AG04450 (cell line): ENCODE measurements around the gene ZNF385D. TPM values are rescaled to one million over a fixed set of nuclear protein-coding genes. Genes with fewer than 3 reads are reported as not detected.

Experiments
- CTCF ChIA-PET: fragments of 300-600, 350-600 bp; formaldehyde crosslinking; extraction: SDS; loops from one replicate; lab custom pipeline; 2022; ENCODE audit warnings: antibody characterized with exemption, inconsistent platforms; lab: Charles Lee
- POLR2A ChIA-PET: fragments of 350-600 bp; formaldehyde crosslinking; extraction: SDS; loops from one replicate; lab custom pipeline; 2021; ENCODE audit warnings: antibody characterized with exemption, inconsistent platforms; lab: Yijun Ruan, JAX
- DNase-seq: peaks from one replicate; pipeline ENCODE4 v3.0.0-alpha.2; 2011; ENCODE audit warnings: low read depth, low spot score
- H3K27ac ChIP-seq: one replicate; pipeline ENCODE4 v1.5.1; 2012; ENCODE audit warnings: low read depth, low read length, control low read depth
- H3K27me3 ChIP-seq: one replicate; pipeline ENCODE4 v1.6.0; 2012; ENCODE audit warnings: low read length; ENCODE audit not compliant: control insufficient read depth, insufficient read depth
- H3K4me3 ChIP-seq: 2 replicates; pipeline ENCODE4 v1.5.1; 2011; ENCODE audit warnings: mild to moderate bottlenecking, low read depth, low read length, control low read depth
- H3K9me3 ChIP-seq: 2 replicates; pipeline ENCODE4 v1.5.1; 2012; ENCODE audit warnings: low read length; ENCODE audit not compliant: control insufficient read depth, insufficient read depth
- polyA plus RNA-seq: library from polyadenylated mRNA; depleted of rRNA; stranded (reverse); fragments of >200 nt; gene quantifications from 2 replicates; pipeline ENCODE4 v1.2.3, GENCODE V29; 2011
- TF ChIP-seq, protein P1 (sequence below): IDR thresholded peaks from 2 replicates; pipeline ENCODE4 v1.5.1; 2011; ENCODE audit warnings: low read depth, low read length, control low read depth, inconsistent platforms

The ZNF385D gene
- polyA plus RNA-seq, 1 experiment = 0.10 TPM

DNA sequence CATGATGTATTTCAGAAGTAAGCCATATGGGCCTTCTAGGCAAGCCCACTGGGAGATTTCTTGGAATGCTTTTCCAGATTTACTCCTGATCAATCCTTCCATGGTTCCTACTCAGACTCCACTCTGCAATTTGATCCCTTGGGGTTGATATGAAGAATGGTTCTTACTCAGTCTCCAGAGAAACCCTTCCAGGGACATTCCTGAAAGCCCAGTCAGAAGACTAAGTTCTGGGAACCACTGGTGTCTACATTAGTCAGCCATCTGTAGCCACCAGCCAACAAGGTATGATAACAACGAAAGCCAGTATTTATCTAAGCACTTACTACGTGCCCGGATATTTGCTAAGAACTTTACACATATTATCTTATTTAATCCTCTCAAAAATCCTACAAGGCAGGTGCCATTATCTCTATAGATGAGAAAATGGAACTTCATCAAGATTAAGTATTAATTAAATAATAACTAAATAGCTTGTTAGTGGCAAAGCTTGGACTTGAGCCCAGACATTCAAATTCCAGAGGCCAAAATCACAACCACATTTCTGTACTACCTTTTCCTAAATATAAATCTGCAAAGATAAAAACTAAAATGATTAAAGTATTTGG is 32.7 kb downstream of the ZNF385D start:
- Histone ChIP-seq H3K27ac (no peak overlapping the region), H3K9me3 (no peaks in the 10 kb centered on the region; the same call in 1 of the 2 replicates), H3K27me3 (no peaks in the 10 kb centered on the region), H3K4me3 (no peak overlapping the region)
- CTCF ChIA-PET = interaction anchor here (1.6 kb wide), 1 partner anchor 34 kb away, joined by 4 read pairs; no protein-coding TSS in a partner anchor
- POLR2A ChIA-PET = no interaction called here
- TF ChIP-seq, protein P1, sequence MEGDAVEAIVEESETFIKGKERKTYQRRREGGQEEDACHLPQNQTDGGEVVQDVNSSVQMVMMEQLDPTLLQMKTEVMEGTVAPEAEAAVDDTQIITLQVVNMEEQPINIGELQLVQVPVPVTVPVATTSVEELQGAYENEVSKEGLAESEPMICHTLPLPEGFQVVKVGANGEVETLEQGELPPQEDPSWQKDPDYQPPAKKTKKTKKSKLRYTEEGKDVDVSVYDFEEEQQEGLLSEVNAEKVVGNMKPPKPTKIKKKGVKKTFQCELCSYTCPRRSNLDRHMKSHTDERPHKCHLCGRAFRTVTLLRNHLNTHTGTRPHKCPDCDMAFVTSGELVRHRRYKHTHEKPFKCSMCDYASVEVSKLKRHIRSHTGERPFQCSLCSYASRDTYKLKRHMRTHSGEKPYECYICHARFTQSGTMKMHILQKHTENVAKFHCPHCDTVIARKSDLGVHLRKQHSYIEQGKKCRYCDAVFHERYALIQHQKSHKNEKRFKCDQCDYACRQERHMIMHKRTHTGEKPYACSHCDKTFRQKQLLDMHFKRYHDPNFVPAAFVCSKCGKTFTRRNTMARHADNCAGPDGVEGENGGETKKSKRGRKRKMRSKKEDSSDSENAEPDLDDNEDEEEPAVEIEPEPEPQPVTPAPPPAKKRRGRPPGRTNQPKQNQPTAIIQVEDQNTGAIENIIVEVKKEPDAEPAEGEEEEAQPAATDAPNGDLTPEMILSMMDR = no peak
- peak; percentile 84 for DNase-seq

DNA sequence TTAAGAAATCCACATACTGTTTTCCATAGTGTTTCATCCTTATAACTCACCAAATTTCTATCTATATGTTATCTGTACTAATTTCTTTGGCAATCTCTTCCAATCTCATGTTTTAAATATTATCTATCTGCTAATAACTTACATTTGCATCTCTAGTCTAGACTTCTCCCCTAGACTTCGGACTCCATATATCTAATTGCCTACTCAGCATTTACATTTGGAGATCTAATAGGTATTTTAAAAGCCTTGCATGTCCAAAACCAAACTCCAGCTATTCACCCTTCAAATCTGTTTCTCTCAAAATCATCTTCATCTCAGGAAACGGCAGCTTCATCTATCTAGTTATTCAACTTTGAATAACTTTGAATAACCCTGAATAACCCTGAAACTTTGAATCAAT is 35.3 kb downstream of the ZNF385D start:
- no peak overlapping the region for H3K4me3 ChIP-seq
- TF ChIP-seq, protein P1 = no peak
- H3K27ac ChIP-seq = no peak overlapping the region
- no peaks in the 10 kb centered on the region for H3K27me3 ChIP-seq
- ChIA-PET CTCF (no interaction called here), POLR2A (no interaction called here)
- H3K9me3 ChIP-seq = no peaks in the 10 kb centered on the region
- DNase-seq = no peak

DNA sequence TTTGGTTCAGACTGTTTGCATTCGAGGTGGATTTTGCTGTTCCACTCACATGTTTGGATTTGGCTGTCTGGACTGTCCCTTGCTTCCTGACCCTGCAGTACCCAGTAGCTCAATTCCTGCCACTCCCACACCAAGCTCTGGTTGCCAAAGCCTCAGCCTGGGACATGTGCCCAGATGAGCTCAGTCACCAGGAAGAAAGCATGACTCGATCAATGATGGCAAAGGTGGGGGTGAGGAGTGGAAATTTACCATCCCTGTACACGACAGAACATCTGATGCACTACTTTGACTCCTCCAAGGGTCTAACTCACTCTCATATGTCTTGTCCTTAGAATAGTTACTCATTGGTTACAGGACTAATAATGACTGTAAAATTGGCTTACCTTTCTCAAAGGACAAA is 45.2 kb downstream of the ZNF385D start:
- ChIA-PET POLR2A (no interaction called here), CTCF (no interaction called here)
- H3K4me3 ChIP-seq = no peak overlapping the region
- H3K9me3 ChIP-seq = no peaks in the 10 kb centered on the region
- no peaks in the 10 kb centered on the region for H3K27me3 ChIP-seq
- DNase-seq = no peak
- H3K27ac ChIP-seq = no peak overlapping the region
- TF ChIP-seq, protein P1 = no peak

DNA sequence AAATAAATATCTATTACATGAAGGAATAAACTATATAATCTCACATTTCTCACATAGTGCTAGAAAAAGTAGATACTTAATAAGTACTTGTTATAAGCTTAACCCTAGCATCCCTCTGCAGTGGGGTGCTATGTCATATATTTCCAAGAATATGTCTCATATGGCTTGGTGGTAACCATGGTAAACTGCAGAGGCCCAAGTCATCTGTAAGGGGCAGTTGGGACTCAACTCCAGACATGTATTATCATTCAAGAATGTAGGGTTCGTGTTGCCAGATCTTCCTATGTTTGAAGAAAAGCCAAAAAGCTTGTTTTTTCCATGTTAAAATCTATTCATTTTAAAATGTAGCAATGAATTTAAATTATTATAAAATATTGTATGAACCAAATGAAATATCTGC is 46.2 kb downstream of the ZNF385D start:
- Histone ChIP-seq H3K4me3 (no peak overlapping the region), H3K9me3 (no peaks in the 10 kb centered on the region), H3K27ac (no peak overlapping the region), H3K27me3 (no peaks in the 10 kb centered on the region)
- TF ChIP-seq, protein P1 = no peak
- ChIA-PET CTCF (no interaction called here), POLR2A (no interaction called here)
- DNase-seq = no peak

DNA sequence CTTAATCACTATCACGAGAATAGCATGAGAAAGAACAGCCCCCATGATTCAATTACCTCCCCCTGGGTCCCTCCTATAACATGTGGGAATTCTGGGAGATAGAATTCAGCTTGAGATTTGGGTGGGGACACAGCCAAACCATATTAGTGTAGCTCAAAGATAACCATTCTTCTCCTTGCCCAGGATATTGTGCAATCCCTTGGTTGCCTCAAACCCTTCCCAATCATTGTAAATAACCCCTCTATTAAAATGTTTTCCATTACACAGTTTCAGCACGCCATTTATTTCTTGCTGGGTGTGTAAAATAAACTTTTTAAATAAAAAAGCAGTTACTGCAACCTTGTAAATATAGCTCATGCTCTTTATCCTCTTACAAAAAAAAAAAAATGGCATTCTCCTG is 47.7 kb downstream of the ZNF385D start:
- CTCF ChIA-PET = no interaction called here
- Histone ChIP-seq H3K27ac (no peak overlapping the region), H3K4me3 (no peak overlapping the region), H3K9me3 (no peaks in the 10 kb centered on the region), H3K27me3 (no peaks in the 10 kb centered on the region)
- TF ChIP-seq, protein P1 = no peak
- no peak for DNase-seq
- POLR2A ChIA-PET = no interaction called here
